Mucosa of rectum (tissue), 2 donors: Measurements from ENCODE around the gene DAZL.

Source experiments
- H3K27ac ChIP-seq, 2 donors: one replicate each; pipeline ENCODE4 v1.7.0; 2013; ENCODE audit warnings: inconsistent platforms in 2 of 2, low read depth in 2 of 2, low read length in 2 of 2
- H3K27me3 ChIP-seq, 2 donors: one replicate each; pipeline ENCODE4 v1.7.0; 2013; ENCODE audit warnings: low read length in 2 of 2; ENCODE audit not compliant: control insufficient read depth in 2 of 2, insufficient read depth in 2 of 2
- H3K36me3 ChIP-seq, 2 donors: one replicate each; pipeline ENCODE4 v1.7.0; 2013; ENCODE audit warnings: low read length in 2 of 2; ENCODE audit not compliant: control insufficient read depth in 2 of 2, insufficient read depth in 2 of 2
- H3K4me1 ChIP-seq, 2 donors: one replicate each; pipeline ENCODE4 v1.7.0; 2013; ENCODE audit warnings: low read length in 2 of 2, mild to moderate bottlenecking in 1 of 2; ENCODE audit not compliant: control insufficient read depth in 2 of 2, insufficient read depth in 2 of 2
- H3K4me3 ChIP-seq, 2 donors: one replicate each; pipeline ENCODE4 v1.7.0; 2013; ENCODE audit warnings: low read length in 2 of 2
- H3K9ac ChIP-seq, 2 donors: one replicate each; pipeline ENCODE4 v1.7.0; 2013; ENCODE audit warnings: low read length in 2 of 2, low read depth in 1 of 2, mild to moderate bottlenecking in 1 of 2
- H3K9me3 ChIP-seq, 2 donors: one replicate each; pipeline ENCODE4 v1.7.0; 2013; ENCODE audit warnings: low read length in 2 of 2; ENCODE audit not compliant: control insufficient read depth in 2 of 2
- donor health status: healthy.
- donor health status: Normal muscosa, but diverticular disease.

The DAZL gene

GRCh38 chr3:16614033-16615031, 9.1 kb upstream of the DAZL start:
- Histone ChIP-seq H3K4me3 (no peak overlapping the region), H3K27me3 (no peaks in the 10 kb centered on the region), H3K9ac (no peak overlapping the region), H3K9me3 (peaks cover 0 to 1% of the 10 kb centered on the region in 2 donors), H3K27ac (no peak overlapping the region), H3K4me1 (no peaks in the 10 kb centered on the region), H3K36me3 (no peaks in the 10 kb centered on the region)

- H3K4me3 ChIP-seq, result no peak overlapping the region
- no peak overlapping the region for H3K9ac ChIP-seq
- H3K36me3 ChIP-seq, result no peaks in the 10 kb centered on the region
- H3K9me3 ChIP-seq, result no peaks in the 10 kb centered on the region
- no peaks in the 10 kb centered on the region for H3K27me3 ChIP-seq
- no peak overlapping the region for H3K27ac ChIP-seq
- no peaks in the 10 kb centered on the region for H3K4me1 ChIP-seq
Observed at GRCh38 chr3:16609927-16610580, 4.8 kb upstream of the DAZL start.

GRCh38 chr3:16608816-16609215, 3.6 kb upstream of the DAZL start:
- no peaks in the 10 kb centered on the region for H3K36me3 ChIP-seq
- no peak overlapping the region for H3K9ac ChIP-seq
- no peak overlapping the region for H3K27ac ChIP-seq
- H3K9me3 ChIP-seq, result no peaks in the 10 kb centered on the region
- H3K27me3 ChIP-seq, result no peaks in the 10 kb centered on the region
- no peak overlapping the region for H3K4me3 ChIP-seq
- H3K4me1 ChIP-seq, result no peaks in the 10 kb centered on the region

GRCh38 chr3:16607718-16608117, 2.5 kb upstream of the DAZL start:
- no peak overlapping the region for H3K4me3 ChIP-seq
- no peaks in the 10 kb centered on the region for H3K27me3 ChIP-seq
- no peaks in the 10 kb centered on the region for H3K4me1 ChIP-seq
- no peaks in the 10 kb centered on the region for H3K36me3 ChIP-seq
- no peak overlapping the region for H3K9ac ChIP-seq
- H3K9me3 ChIP-seq, result no peaks in the 10 kb centered on the region
- no peak overlapping the region for H3K27ac ChIP-seq

- Histone ChIP-seq H3K4me1 (no peaks in the 10 kb centered on the region), H3K36me3 (no peaks in the 10 kb centered on the region), H3K27ac (no peak overlapping the region), H3K27me3 (no peaks in the 10 kb centered on the region), H3K9me3 (no peaks in the 10 kb centered on the region), H3K4me3 (no peak overlapping the region), H3K9ac (no peak overlapping the region)
Observed at GRCh38 chr3:16606398-16606797, 1.2 kb upstream of the DAZL start.

GRCh38 chr3:16605966-16606365, 743 bp upstream of the DAZL start:
- no peaks in the 10 kb centered on the region for H3K4me1 ChIP-seq
- H3K27ac ChIP-seq, result no peak overlapping the region
- no peak overlapping the region for H3K9ac ChIP-seq
- no peaks in the 10 kb centered on the region for H3K36me3 ChIP-seq
- H3K27me3 ChIP-seq, result no peaks in the 10 kb centered on the region
- no peaks in the 10 kb centered on the region for H3K9me3 ChIP-seq
- no peak overlapping the region for H3K4me3 ChIP-seq

GRCh38 chr3:16604433-16604832, 790 bp downstream of the DAZL start:
- no peak overlapping the region for H3K9ac ChIP-seq
- no peaks in the 10 kb centered on the region for H3K36me3 ChIP-seq
- H3K27me3 ChIP-seq, result no peaks in the 10 kb centered on the region
- H3K27ac ChIP-seq, result no peak overlapping the region
- H3K9me3 ChIP-seq, result no peaks in the 10 kb centered on the region
- H3K4me3 ChIP-seq, result no peak overlapping the region
- H3K4me1 ChIP-seq, result no peaks in the 10 kb centered on the region

- H3K4me1 ChIP-seq, result no peaks in the 10 kb centered on the region
- H3K9ac ChIP-seq, result no peak overlapping the region
- no peaks in the 10 kb centered on the region for H3K36me3 ChIP-seq
- H3K9me3 ChIP-seq, result no peaks in the 10 kb centered on the region
- no peak overlapping the region for H3K27ac ChIP-seq
- H3K4me3 ChIP-seq, result no peak overlapping the region
- H3K27me3 ChIP-seq, result no peaks in the 10 kb centered on the region
Observed at GRCh38 chr3:16601537-16602005, 3.7 kb downstream of the DAZL start.

GRCh38 chr3:16600780-16601536, 4.3 kb downstream of the DAZL start:
- Histone ChIP-seq H3K4me3 (no peak overlapping the region), H3K9me3 (no peaks in the 10 kb centered on the region), H3K36me3 (no peaks in the 10 kb centered on the region), H3K27ac (no peak overlapping the region), H3K4me1 (no peaks in the 10 kb centered on the region), H3K27me3 (no peaks in the 10 kb centered on the region), H3K9ac (no peak overlapping the region)

- Histone ChIP-seq H3K27me3 (no peaks in the 10 kb centered on the region), H3K4me3 (no peak overlapping the region), H3K27ac (no peak overlapping the region), H3K9me3 (no peaks in the 10 kb centered on the region), H3K4me1 (no peaks in the 10 kb centered on the region), H3K9ac (no peak overlapping the region), H3K36me3 (no peaks in the 10 kb centered on the region)
Observed at GRCh38 chr3:16599694-16600093, 5.5 kb downstream of the DAZL start.
